Activated T-cell treated with anti-CD3 and anti-CD28 coated beads, Interleukin-2, amount 50 U/mL, for 72 hours (primary cell): Measurements from ENCODE around the gene SEMA4D. TPM values are rescaled to one million over a fixed set of nuclear protein-coding genes. Genes with fewer than 3 reads are reported as not detected.

Source experiments
- ATAC-seq, 2 donors: fragments of 150-1000 bp; cut with Tn5 transposase; replicated peaks in 1 of 2; 2 replicates each; pipeline ENCODE4 v1.10.0; 2021; ENCODE audit warnings: moderate library complexity in 2 of 2, mild to moderate bottlenecking in 1 of 2
- DNase-seq, 2 donors: peaks; one replicate each; pipeline ENCODE4 v3.0.0; 2021 to 2022; ENCODE audit warnings: mixed read lengths in 1 of 2
- H3K27ac Mint-ChIP-seq: one replicate; pipeline ENCODE4 v1.8.0; 2022; ENCODE audit warnings: mild to moderate bottlenecking, moderate library complexity, mixed read lengths
- H3K27me3 Mint-ChIP-seq: one replicate; pipeline ENCODE4 v1.8.0; 2022; ENCODE audit warnings: low read depth, mixed read lengths
- H3K36me3 Mint-ChIP-seq, 2 donors: one replicate each; pipeline ENCODE4 v1.8.0; 2022; ENCODE audit warnings: mixed read lengths in 2 of 2, mild to moderate bottlenecking in 1 of 2; ENCODE audit not compliant: insufficient read depth in 2 of 2
- H3K4me1 Mint-ChIP-seq: one replicate; pipeline ENCODE4 v1.8.0; 2022; ENCODE audit warnings: low read depth, mixed read lengths
- H3K4me3 Mint-ChIP-seq, 2 donors: one replicate each; pipeline ENCODE4 v1.8.0; 2022; ENCODE audit warnings: mild to moderate bottlenecking in 2 of 2, mixed read lengths in 2 of 2, moderate library complexity in 2 of 2
- H3K9me3 Mint-ChIP-seq, 2 donors: one replicate each; pipeline ENCODE4 v1.8.0; 2022; ENCODE audit warnings: mixed read lengths in 2 of 2
- total RNA-seq, 2 donors: library from RNA; stranded (reverse); gene quantifications; one replicate each; pipeline ENCODE4 v1.2.3, GENCODE V29; 2022

SEMA4D gene
- total RNA-seq: 100 to 1,000 TPM; 182 to 198 TPM

GRCh38 chr9:89497978-89498851 lies at the start of gene SEMA4D:
Gene SEMA4D, minus strand, starts transcription at chr9:89498113. Its CDS starts 92,657 bp downstream, at chr9:89405456.
- Mint-ChIP-seq H3K9me3 (no peaks in the 10 kb centered on the region), H3K4me1 (peaks cover 90% of the 10 kb centered on the region), H3K27me3 (no peaks in the 10 kb centered on the region), H3K27ac (peak within 1 kb of the TSS; percentile 98), H3K4me3 (peak within 1 kb of the TSS; percentile 91 to 99), H3K36me3 (peaks cover 3 to 10% of the 10 kb centered on the region in 2 donors)
- peak; percentile 56 to 63 for DNase-seq
- peak; percentile 18 to 19 for ATAC-seq

- Mint-ChIP-seq H3K27ac (no peak overlapping the region), H3K36me3 (peaks cover 12 to 23% of the 10 kb centered on the region in 2 donors), H3K4me3 (no peak overlapping the region), H3K4me1 (peaks cover 48% of the 10 kb centered on the region), H3K27me3 (no peaks in the 10 kb centered on the region), H3K9me3 (peaks cover 3 to 8% of the 10 kb centered on the region in 2 donors)
- no peak for DNase-seq
- ATAC-seq: no peak
These were observed 49.1 kb upstream of the SEMA4D start for GRCh38 chr9:89547000-89547399.

- H3K36me3 Mint-ChIP-seq: peaks cover 12 to 23% of the 10 kb centered on the region in 2 donors
- no peak overlapping the region for H3K4me3 Mint-ChIP-seq
- H3K9me3 Mint-ChIP-seq: peaks cover 3 to 8% of the 10 kb centered on the region in 2 donors
- no peaks in the 10 kb centered on the region for H3K27me3 Mint-ChIP-seq
- DNase-seq (no peak), ATAC-seq (no peak)
- no peak overlapping the region for H3K27ac Mint-ChIP-seq
- H3K4me1 Mint-ChIP-seq: peaks cover 64% of the 10 kb centered on the region
These were observed 46.4 kb upstream of the SEMA4D start for GRCh38 chr9:89544279-89544661.

- Mint-ChIP-seq H3K27me3 (no peaks in the 10 kb centered on the region), H3K9me3 (peaks cover 3 to 8% of the 10 kb centered on the region in 2 donors), H3K4me3 (no peak overlapping the region), H3K27ac (no peak overlapping the region), H3K4me1 (peaks cover 64% of the 10 kb centered on the region), H3K36me3 (peaks cover 12 to 23% of the 10 kb centered on the region in 2 donors)
- ATAC-seq (no peak), DNase-seq (no peak)
These were observed 45.8 kb upstream of the SEMA4D start for GRCh38 chr9:89543621-89544278.

- Mint-ChIP-seq H3K9me3 (peaks cover 3 to 8% of the 10 kb centered on the region in 2 donors), H3K4me3 (no peak overlapping the region), H3K27ac (no peak overlapping the region), H3K4me1 (peaks cover 64% of the 10 kb centered on the region), H3K36me3 (peaks cover 12 to 23% of the 10 kb centered on the region in 2 donors), H3K27me3 (no peaks in the 10 kb centered on the region)
- DNase-seq (no peak), ATAC-seq (no peak)
These were observed 45.2 kb upstream of the SEMA4D start for GRCh38 chr9:89543111-89543510.

GRCh38 chr9:89542401-89543021 lies 44.6 kb upstream of the SEMA4D start:
- H3K36me3 Mint-ChIP-seq: peaks cover 10 to 19% of the 10 kb centered on the region in 2 donors
- no peaks in the 10 kb centered on the region for H3K27me3 Mint-ChIP-seq
- ATAC-seq: peak in 1 of 2 donors; percentile 35
- H3K9me3 Mint-ChIP-seq: peaks cover 3 to 8% of the 10 kb centered on the region in 2 donors
- H3K4me1 Mint-ChIP-seq: peaks cover 67% of the 10 kb centered on the region
- no peak for DNase-seq
- H3K27ac Mint-ChIP-seq: no peak overlapping the region
- no peak overlapping the region for H3K4me3 Mint-ChIP-seq

- no peak overlapping the region for H3K4me3 Mint-ChIP-seq
- peaks cover 10 to 17% of the 10 kb centered on the region in 2 donors for H3K36me3 Mint-ChIP-seq
- no peak overlapping the region for H3K27ac Mint-ChIP-seq
- H3K9me3 Mint-ChIP-seq: peaks cover 3 to 8% of the 10 kb centered on the region in 2 donors
- DNase-seq (no peak), ATAC-seq (no peak)
- peaks cover 74% of the 10 kb centered on the region for H3K4me1 Mint-ChIP-seq
- H3K27me3 Mint-ChIP-seq: no peaks in the 10 kb centered on the region
These were observed 43.9 kb upstream of the SEMA4D start for GRCh38 chr9:89541798-89542197.

GRCh38 chr9:89539374-89539773 lies 41.5 kb upstream of the SEMA4D start:
- Mint-ChIP-seq H3K9me3 (no peaks in the 10 kb centered on the region), H3K36me3 (peaks cover 0 to 2% of the 10 kb centered on the region in 2 donors), H3K4me3 (no peak overlapping the region), H3K4me1 (peaks cover 89% of the 10 kb centered on the region), H3K27ac (no peak overlapping the region), H3K27me3 (no peaks in the 10 kb centered on the region)
- ATAC-seq (no peak), DNase-seq (no peak)

GRCh38 chr9:89538871-89539270 lies 41.0 kb upstream of the SEMA4D start:
- Mint-ChIP-seq H3K27ac (peak overlapping the region; percentile 75), H3K9me3 (no peaks in the 10 kb centered on the region), H3K27me3 (no peaks in the 10 kb centered on the region), H3K4me1 (peaks cover 86% of the 10 kb centered on the region), H3K36me3 (peaks cover 0 to 2% of the 10 kb centered on the region in 2 donors), H3K4me3 (no peak overlapping the region)
- DNase-seq (no peak), ATAC-seq (no peak)

- Mint-ChIP-seq H3K4me1 (peaks cover 86% of the 10 kb centered on the region), H3K9me3 (no peaks in the 10 kb centered on the region), H3K27me3 (no peaks in the 10 kb centered on the region), H3K36me3 (peaks cover 0 to 2% of the 10 kb centered on the region in 2 donors), H3K27ac (peak overlapping the region; percentile 68), H3K4me3 (peak overlapping the region; percentile 64 to 87)
- ATAC-seq: no peak
- DNase-seq: no peak
These were observed 39.3 kb upstream of the SEMA4D start for GRCh38 chr9:89537166-89537565.

GRCh38 chr9:89536600-89536999 lies 38.7 kb upstream of the SEMA4D start:
- H3K9me3 Mint-ChIP-seq: no peaks in the 10 kb centered on the region
- peaks cover 0 to 2% of the 10 kb centered on the region in 2 donors for H3K36me3 Mint-ChIP-seq
- peak overlapping the region; percentile 64 to 87 for H3K4me3 Mint-ChIP-seq
- H3K27ac Mint-ChIP-seq: peak overlapping the region; percentile 68
- DNase-seq (peak; percentile 39 to 59), ATAC-seq (peak; percentile 61 to 73)
- no peaks in the 10 kb centered on the region for H3K27me3 Mint-ChIP-seq
- H3K4me1 Mint-ChIP-seq: peaks cover 84% of the 10 kb centered on the region

- no peak for DNase-seq
- H3K4me3 Mint-ChIP-seq: peak overlapping the region; percentile 64 to 87
- peak; percentile 72 to 73 for ATAC-seq
- peaks cover 84% of the 10 kb centered on the region for H3K4me1 Mint-ChIP-seq
- peaks cover 0 to 2% of the 10 kb centered on the region in 2 donors for H3K36me3 Mint-ChIP-seq
- H3K27ac Mint-ChIP-seq: peak overlapping the region; percentile 68
- H3K27me3 Mint-ChIP-seq: no peaks in the 10 kb centered on the region
- H3K9me3 Mint-ChIP-seq: no peaks in the 10 kb centered on the region
These were observed 38.2 kb upstream of the SEMA4D start for GRCh38 chr9:89536145-89536574.

- Mint-ChIP-seq H3K4me3 (peak overlapping the region; percentile 64 to 87), H3K27me3 (no peaks in the 10 kb centered on the region), H3K4me1 (peaks cover 91% of the 10 kb centered on the region), H3K36me3 (peaks cover 0 to 2% of the 10 kb centered on the region in 2 donors), H3K27ac (peak overlapping the region; percentile 68), H3K9me3 (no peaks in the 10 kb centered on the region)
- ATAC-seq (no peak), DNase-seq (no peak)
These were observed 37.5 kb upstream of the SEMA4D start for GRCh38 chr9:89535461-89535860.
